Body of pancreas (tissue), 4 donors: ENCODE measurements around the gene CXCR1. TPM values are rescaled to one million over a fixed set of nuclear protein-coding genes. Genes with fewer than 3 reads are reported as not detected.

Experiments used
- ATAC-seq: fragments of 150-250 bp; one replicate; pipeline ENCODE4 v1.9.1; 2016
- DNase-seq, 4 donors: peaks; one replicate each; pipeline ENCODE4 v3.0.0-alpha.2; 2019
- H3K27ac ChIP-seq, 4 donors: fragments of 200-600 bp; sonication (generic); 1 replicate in 3 of 4; 2 replicates in 1 of 4; pipeline versions ENCODE4 v1.5.1 to v1.6.1; 2016 to 2019; ENCODE audit warnings: mild to moderate bottlenecking in 1 of 4, mixed read lengths in 1 of 4, moderate library complexity in 1 of 4
- H3K27me3 ChIP-seq, 2 donors: fragments of 200-600 bp; sonication (generic); one replicate each; pipeline ENCODE4 v1.6.0; 2016; ENCODE audit warnings: mild to moderate bottlenecking in 1 of 2
- H3K36me3 ChIP-seq, 2 donors: fragments of 200-600 bp; sonication (generic); replicated peaks in 1 of 2; 2 replicates each; pipeline ENCODE4 v1.5.1; 2016; ENCODE audit warnings: low read depth in 2 of 2; ENCODE audit not compliant: insufficient read depth in 1 of 2
- H3K4me1 ChIP-seq: fragments of 200-600 bp; sonication (generic); one replicate; pipeline ENCODE4 v1.6.0; 2016
- H3K4me3 ChIP-seq, 2 donors: fragments of 200-600 bp; sonication (generic); 1 replicate in 1 of 2; 2 replicates in 1 of 2; pipeline ENCODE4 v1.5.1; 2016 to 2019
- H3K9me3 ChIP-seq, 3 donors: fragments of 200-600 bp; sonication (generic); 1 replicate in 2 of 3; 2 replicates in 1 of 3; pipeline ENCODE4 v1.5.1; 2016
- CTCF ChIP-seq, 7 experiments: fragments of 450-650 bp in 4 of 7; fragments of 200-600 bp in 3 of 7; sonication (generic) in 3 of 7; IDR thresholded peaks; one replicate each; pipeline ENCODE4 v1.5.1; 2016 to 2019; ENCODE audit warnings: antibody characterized with exemption in 7 of 7
- POLR2A ChIP-seq, 3 donors: fragments of 450-650 bp; IDR thresholded peaks; one replicate each; pipeline ENCODE4 v1.6.1; 2016; ENCODE audit warnings: antibody characterized with exemption in 3 of 3, mild to moderate bottlenecking in 2 of 3
- WGBS, 2 donors: methylation state at CpG; one replicate each; pipeline ENCODE4 v1.1.5; 2017; 5-methylcytosine and 5-hydroxymethylcytosine counted together
- intact Hi-C: fragments of 100-400 bp; cut with DNase I; formaldehyde crosslinking; loops from one replicate; pipeline ENCODE4 v1.15.1; 2023
- total RNA-seq, 2 donors: library from RNA; depleted of rRNA; stranded (reverse); fragments of >200 nt; gene quantifications; one replicate each; pipeline ENCODE4 v1.1.0, GENCODE V29; 2016

The CXCR1 gene
- total RNA-seq, 2 donors from 2014 or later: not detected

GRCh38 chr2:218146056-218146455 is 20.7 kb downstream of the CXCR1 start:
- intact Hi-C loops: no loop called here
- H3K27me3 ChIP-seq: no peaks in the 10 kb centered on the region
- H3K36me3 ChIP-seq: no peaks in the 10 kb centered on the region
- no peaks in the 10 kb centered on the region for H3K4me1 ChIP-seq
- no peak overlapping the region for H3K4me3 ChIP-seq
- TF ChIP-seq CTCF (IDR thresholded peaks at IDR 0.05) (no peak), POLR2A (IDR thresholded peaks at IDR 0.05) (no peak)
- no peak overlapping the region for H3K27ac ChIP-seq
- DNase-seq (no peak), ATAC-seq (no peak)
- no peaks in the 10 kb centered on the region for H3K9me3 ChIP-seq

- whole genome bisulfite sequencing, 2 donors: 57 to 90% methylated on average over 2 to 3 of the region's 3 CpGs
- no peak for ATAC-seq
- intact Hi-C loops: no loop called here
- DNase-seq: peak in 1 of 4 donors; percentile 22
- Histone ChIP-seq H3K36me3 (no peaks in the 10 kb centered on the region), H3K4me3 (no peak overlapping the region), H3K4me1 (no peaks in the 10 kb centered on the region), H3K27ac (no peak overlapping the region), H3K27me3 (no peaks in the 10 kb centered on the region), H3K9me3 (no peaks in the 10 kb centered on the region)
- TF ChIP-seq CTCF (IDR thresholded peaks at IDR 0.05) (no peak), POLR2A (IDR thresholded peaks at IDR 0.05) (no peak)
These were observed 21.6 kb downstream of the CXCR1 start for GRCh38 chr2:218145124-218145523.

- DNase-seq (no peak), ATAC-seq (no peak)
- H3K27me3 ChIP-seq: no peaks in the 10 kb centered on the region
- intact Hi-C loops: no loop called here
- WGBS, 2 donors: 46 to 59% methylated on average over 4 of the region's 4 CpGs
- H3K4me3 ChIP-seq: no peak overlapping the region
- TF ChIP-seq POLR2A (IDR thresholded peaks at IDR 0.05) (no peak), CTCF (IDR thresholded peaks at IDR 0.05) (no peak)
- no peaks in the 10 kb centered on the region for H3K4me1 ChIP-seq
- no peaks in the 10 kb centered on the region for H3K36me3 ChIP-seq
- no peak overlapping the region for H3K27ac ChIP-seq
- H3K9me3 ChIP-seq: no peaks in the 10 kb centered on the region
These were observed 28.7 kb downstream of the CXCR1 start for GRCh38 chr2:218138047-218138446.

GRCh38 chr2:218137514-218137913 is 29.2 kb downstream of the CXCR1 start:
- ATAC-seq (no peak), DNase-seq (no peak)
- H3K36me3 ChIP-seq: no peaks in the 10 kb centered on the region
- H3K4me1 ChIP-seq: no peaks in the 10 kb centered on the region
- H3K4me3 ChIP-seq: no peak overlapping the region
- H3K27me3 ChIP-seq: no peaks in the 10 kb centered on the region
- no peak overlapping the region for H3K27ac ChIP-seq
- intact Hi-C loops: no loop called here
- H3K9me3 ChIP-seq: no peaks in the 10 kb centered on the region
- 35 to 57% methylated on average over 3 of the region's 3 CpGs for WGBS, 2 donors
- TF ChIP-seq CTCF (IDR thresholded peaks at IDR 0.05) (no peak), POLR2A (IDR thresholded peaks at IDR 0.05) (no peak)

- Histone ChIP-seq H3K4me3 (no peak overlapping the region), H3K9me3 (no peaks in the 10 kb centered on the region), H3K27me3 (no peaks in the 10 kb centered on the region), H3K36me3 (no peaks in the 10 kb centered on the region), H3K27ac (no peak overlapping the region), H3K4me1 (no peaks in the 10 kb centered on the region)
- no peak for DNase-seq
- intact Hi-C loops: no loop called here
- no peak for ATAC-seq
- TF ChIP-seq POLR2A (IDR thresholded peaks at IDR 0.05) (no peak), CTCF (IDR thresholded peaks at IDR 0.05) (no peak)
These were observed 35.9 kb downstream of the CXCR1 start for GRCh38 chr2:218130822-218131221.
